ENCODE results near the gene SPRED3. TPM values are rescaled to one million over a fixed set of nuclear protein-coding genes. Genes with fewer than 3 reads are reported as not detected.

SPRED3 gene
- total RNA-seq, 4 donors from 2014 or later: 0.44 to 7.1 (median 0.96) TPM

DNA sequence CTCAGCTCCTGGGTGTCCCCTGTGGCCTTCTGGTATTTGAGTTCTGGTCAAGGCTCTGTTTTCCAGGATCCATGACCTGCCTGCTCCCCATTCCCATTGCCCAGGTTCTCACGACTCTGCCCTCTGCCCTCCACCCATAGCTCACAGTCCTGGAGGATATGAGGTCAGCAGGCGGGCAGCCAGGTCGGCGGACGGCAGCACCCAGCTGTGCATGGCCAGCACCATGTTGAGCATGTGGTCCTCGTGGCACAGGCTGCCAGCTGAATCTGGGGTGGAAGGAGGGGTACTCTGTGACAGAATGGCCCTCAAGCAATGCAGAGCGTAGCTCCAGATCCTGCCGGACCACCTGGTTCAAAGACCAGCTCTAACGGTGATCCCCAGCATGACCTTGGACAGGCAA, 32.4 kb downstream of the SPRED3 start:
- Histone ChIP-seq H3K9me3 (no peaks in the 10 kb centered on the region), H3K36me3 (no peaks in the 10 kb centered on the region), H3K4me1 (peaks cover 9 to 10% of the 10 kb centered on the region in 2 donors), H3K27ac (no peak overlapping the region), H3K27me3 (no peaks in the 10 kb centered on the region), H3K4me3 (replicated peaks in 1 of 3) (no peak overlapping the region)
- 77 to 92% methylated on average over 3 to 6 of the region's 9 CpGs for WGBS, 2 donors
- intact Hi-C loops (cut with DNase I): no loop called here
- DNase-seq: no peak
- no peak for TF ChIP-seq POLR2A (IDR thresholded peaks at IDR 0.05)
- TF ChIP-seq, protein P1, sequence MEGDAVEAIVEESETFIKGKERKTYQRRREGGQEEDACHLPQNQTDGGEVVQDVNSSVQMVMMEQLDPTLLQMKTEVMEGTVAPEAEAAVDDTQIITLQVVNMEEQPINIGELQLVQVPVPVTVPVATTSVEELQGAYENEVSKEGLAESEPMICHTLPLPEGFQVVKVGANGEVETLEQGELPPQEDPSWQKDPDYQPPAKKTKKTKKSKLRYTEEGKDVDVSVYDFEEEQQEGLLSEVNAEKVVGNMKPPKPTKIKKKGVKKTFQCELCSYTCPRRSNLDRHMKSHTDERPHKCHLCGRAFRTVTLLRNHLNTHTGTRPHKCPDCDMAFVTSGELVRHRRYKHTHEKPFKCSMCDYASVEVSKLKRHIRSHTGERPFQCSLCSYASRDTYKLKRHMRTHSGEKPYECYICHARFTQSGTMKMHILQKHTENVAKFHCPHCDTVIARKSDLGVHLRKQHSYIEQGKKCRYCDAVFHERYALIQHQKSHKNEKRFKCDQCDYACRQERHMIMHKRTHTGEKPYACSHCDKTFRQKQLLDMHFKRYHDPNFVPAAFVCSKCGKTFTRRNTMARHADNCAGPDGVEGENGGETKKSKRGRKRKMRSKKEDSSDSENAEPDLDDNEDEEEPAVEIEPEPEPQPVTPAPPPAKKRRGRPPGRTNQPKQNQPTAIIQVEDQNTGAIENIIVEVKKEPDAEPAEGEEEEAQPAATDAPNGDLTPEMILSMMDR (IDR thresholded peaks at IDR 0.05): no peak

DNA sequence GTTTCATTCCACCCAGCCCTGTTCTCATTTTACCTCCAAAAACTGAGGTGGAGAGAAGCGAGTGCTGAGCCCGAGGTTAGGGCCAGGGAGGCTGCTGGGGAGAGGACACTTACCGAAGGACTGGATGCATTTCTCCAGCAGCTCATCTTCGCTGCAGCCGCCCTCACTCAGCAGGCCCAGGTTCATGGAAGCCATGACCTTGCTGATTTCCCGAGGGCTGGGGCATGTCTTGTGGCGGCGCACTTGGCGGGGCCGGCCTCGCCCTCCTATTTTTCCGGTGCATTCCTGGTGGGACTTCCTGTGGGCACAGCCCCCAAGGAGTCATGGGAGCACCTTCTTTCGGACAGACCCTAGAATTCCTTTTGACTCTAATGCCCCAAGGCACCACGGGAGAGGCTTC, 33.4 kb downstream of the SPRED3 start:
- H3K4me3 ChIP-seq (replicated peaks in 1 of 3): no peak overlapping the region
- no peaks in the 10 kb centered on the region for H3K36me3 ChIP-seq
- no peak for TF ChIP-seq POLR2A (IDR thresholded peaks at IDR 0.05)
- H3K27me3 ChIP-seq: no peaks in the 10 kb centered on the region
- 75 to 82% methylated on average over 14 of the region's 14 CpGs for WGBS, 2 donors
- intact Hi-C loops (cut with DNase I): no loop called here
- no peak overlapping the region for H3K27ac ChIP-seq
- no peak for DNase-seq
- no peaks in the 10 kb centered on the region for H3K9me3 ChIP-seq
- peaks cover 9 to 10% of the 10 kb centered on the region in 2 donors for H3K4me1 ChIP-seq

DNA sequence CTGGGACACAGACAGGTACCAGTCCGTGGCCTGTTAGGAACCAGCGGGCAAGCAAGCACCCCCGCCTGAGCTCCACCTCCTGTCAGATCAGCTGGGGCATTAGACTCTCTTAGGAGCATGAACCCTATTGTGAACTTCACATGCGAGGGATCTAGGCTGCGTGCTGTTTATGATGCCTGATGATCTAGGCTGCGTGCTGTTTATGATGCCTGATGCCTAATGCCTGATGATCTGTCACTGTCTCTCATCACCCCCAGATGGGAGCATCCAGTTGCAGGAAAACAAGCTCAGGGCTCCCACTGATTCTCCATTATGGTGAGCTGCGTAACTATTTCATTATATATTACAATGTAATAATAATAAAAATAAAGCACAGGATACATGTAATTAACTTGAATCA, 33.9 kb downstream of the SPRED3 start:
- no peak overlapping the region for H3K27ac ChIP-seq
- no peaks in the 10 kb centered on the region for H3K36me3 ChIP-seq
- WGBS, 2 donors: 78 to 80% methylated on average over 4 to 6 of the region's 7 CpGs
- TF ChIP-seq, protein P1 (IDR thresholded peaks at IDR 0.05): no peak
- TF ChIP-seq POLR2A (IDR thresholded peaks at IDR 0.05): no peak
- DNase-seq: no peak
- no peak overlapping the region for H3K4me3 ChIP-seq (replicated peaks in 1 of 3)
- intact Hi-C loops (cut with DNase I): no loop called here
- peaks cover 9 to 10% of the 10 kb centered on the region in 2 donors for H3K4me1 ChIP-seq
- H3K9me3 ChIP-seq: no peaks in the 10 kb centered on the region
- H3K27me3 ChIP-seq: no peaks in the 10 kb centered on the region

DNA sequence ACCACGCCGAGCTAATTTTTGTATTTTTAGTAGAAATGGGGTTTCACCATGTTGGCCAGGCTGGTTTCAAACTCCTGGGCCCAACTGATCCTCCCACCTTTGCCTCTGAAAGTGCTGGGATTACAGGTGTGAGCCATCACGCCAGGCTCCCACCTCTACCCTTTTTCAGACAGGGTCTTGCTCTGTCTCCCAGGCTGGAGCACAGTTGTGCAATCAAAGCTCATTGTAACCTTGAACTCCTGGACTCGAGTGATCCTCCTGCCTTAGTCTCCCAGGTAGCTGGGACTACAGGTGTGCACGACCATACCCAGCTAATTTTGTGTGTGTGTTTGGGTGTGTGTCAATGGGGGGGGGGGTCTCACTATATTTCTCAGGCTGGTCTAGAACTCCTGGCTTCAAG, 35.8 kb downstream of the SPRED3 start:
- no peak overlapping the region for H3K4me3 ChIP-seq (replicated peaks in 1 of 3)
- no peaks in the 10 kb centered on the region for H3K4me1 ChIP-seq
- TF ChIP-seq, protein P1 (IDR thresholded peaks at IDR 0.05): no peak
- no peak for TF ChIP-seq POLR2A (IDR thresholded peaks at IDR 0.05)
- H3K27ac ChIP-seq: no peak overlapping the region
- no peak for DNase-seq
- 81 to 88% methylated on average over 4 to 5 of the region's 5 CpGs for WGBS, 2 donors
- H3K27me3 ChIP-seq: no peaks in the 10 kb centered on the region
- H3K9me3 ChIP-seq: no peaks in the 10 kb centered on the region
- H3K36me3 ChIP-seq: no peaks in the 10 kb centered on the region
- intact Hi-C loops (cut with DNase I): no loop called here

DNA sequence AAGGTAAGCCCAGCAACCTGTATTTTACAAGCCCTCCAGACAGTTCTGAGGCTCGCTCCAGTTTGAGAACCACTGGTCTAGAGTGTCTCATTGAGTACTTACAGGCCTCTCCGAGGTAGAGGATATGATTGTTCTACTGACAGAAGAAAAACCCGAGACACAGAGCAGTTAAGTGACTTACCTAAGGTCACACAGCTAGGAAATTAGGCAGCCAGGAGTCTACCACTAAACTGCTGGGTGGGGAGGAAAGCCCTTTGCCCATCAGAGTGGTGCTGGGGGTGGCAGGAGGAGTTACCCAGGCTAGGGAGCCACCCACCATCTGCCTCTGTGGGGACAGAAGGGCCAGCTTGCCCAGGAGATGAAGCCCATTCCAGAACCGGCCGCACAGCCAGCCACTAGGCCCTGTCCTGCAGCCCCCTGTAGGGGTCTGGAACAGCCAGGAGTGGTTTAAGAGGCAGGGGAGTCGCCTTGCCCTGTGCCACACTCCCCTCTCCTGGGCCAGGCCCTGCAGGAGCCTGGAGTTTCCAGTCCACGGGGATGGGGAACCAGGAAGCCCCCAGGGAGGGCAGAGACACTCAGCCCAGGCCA, 36.8 kb downstream of the SPRED3 start:
- WGBS, 2 donors: 62 to 66% methylated on average over 4 to 7 of the region's 7 CpGs
- Histone ChIP-seq H3K9me3 (no peaks in the 10 kb centered on the region), H3K4me3 (replicated peaks in 1 of 3) (no peak overlapping the region), H3K36me3 (no peaks in the 10 kb centered on the region), H3K4me1 (no peaks in the 10 kb centered on the region), H3K27me3 (no peaks in the 10 kb centered on the region), H3K27ac (no peak overlapping the region)
- TF ChIP-seq POLR2A (IDR thresholded peaks at IDR 0.05): no peak
- TF ChIP-seq, protein P1 (IDR thresholded peaks at IDR 0.05): no peak
- intact Hi-C loops (cut with DNase I): no loop called here
- DNase-seq: no peak

All from thyroid gland (tissue), 4 donors.